Measurements from ENCODE around the gene RNF186. TPM values are rescaled to one million over a fixed set of nuclear protein-coding genes. Genes with fewer than 3 reads are reported as not detected.
"Not testable (repeated sequence)": the region's sequence is repeated elsewhere in the genome, so short reads cannot be mapped to it uniquely, and the experiment has no call there.

Gene RNF186
- total RNA-seq, 1 donor from 2014 or later: 0.60 TPM

GRCh38 chr1:19798486-19799229, 16.4 kb downstream of the RNF186 start:
- peak; percentile 45 for ATAC-seq
- peak; percentile 51 for DNase-seq (ENCODE audit: low spot score)

GRCh38 chr1:19797827-19798226, 17.3 kb downstream of the RNF186 start:
- ATAC-seq (no peak), DNase-seq (ENCODE audit: low spot score) (no peak)

GRCh38 chr1:19794583-19794982, 20.5 kb downstream of the RNF186 start:
- DNase-seq (ENCODE audit: low spot score) (no peak), ATAC-seq (no peak)

- DNase-seq (ENCODE audit: low spot score): no peak
- ATAC-seq: no peak
Observed at GRCh38 chr1:19793360-19794046, 21.6 kb downstream of the RNF186 start.

- ATAC-seq: no peak
- DNase-seq (ENCODE audit: low spot score): no peak
Observed at GRCh38 chr1:19792237-19793002, 22.7 kb downstream of the RNF186 start.

GRCh38 chr1:19790061-19790975, 24.8 kb downstream of the RNF186 start:
- not testable (repeated sequence) for DNase-seq (ENCODE audit: low spot score); ATAC-seq

- ATAC-seq (no peak), DNase-seq (ENCODE audit: low spot score) (no peak)
Observed at GRCh38 chr1:19786988-19787423, 28.1 kb downstream of the RNF186 start.

GRCh38 chr1:19785660-19786059, 29.4 kb downstream of the RNF186 start:
- ATAC-seq: no peak
- DNase-seq (ENCODE audit: low spot score): no peak

- ATAC-seq: no peak
- DNase-seq (ENCODE audit: low spot score): no peak
Observed at GRCh38 chr1:19780267-19780877, 34.7 kb downstream of the RNF186 start.

GRCh38 chr1:19776933-19777332, 38.1 kb downstream of the RNF186 start:
- DNase-seq (ENCODE audit: low spot score): no peak
- ATAC-seq: no peak

- DNase-seq (ENCODE audit: low spot score): no peak
- ATAC-seq: no peak
Observed at GRCh38 chr1:19776287-19776686, 38.8 kb downstream of the RNF186 start.

- ATAC-seq (no peak), DNase-seq (ENCODE audit: low spot score) (no peak)
Observed at GRCh38 chr1:19775831-19776230, 39.3 kb downstream of the RNF186 start.

GRCh38 chr1:19775317-19775716, 39.8 kb downstream of the RNF186 start:
- DNase-seq (ENCODE audit: low spot score) (no peak), ATAC-seq (no peak)

GRCh38 chr1:19774180-19774785, 40.8 kb downstream of the RNF186 start:
- ATAC-seq (no peak), DNase-seq (ENCODE audit: low spot score) (no peak)

GRCh38 chr1:19773485-19773884, 41.6 kb downstream of the RNF186 start:
- DNase-seq (ENCODE audit: low spot score) (no peak), ATAC-seq (no peak)

- ATAC-seq (no peak), DNase-seq (ENCODE audit: low spot score) (no peak)
Observed at GRCh38 chr1:19772053-19772452, 43.0 kb downstream of the RNF186 start.

- no peak for ATAC-seq
- DNase-seq (ENCODE audit: low spot score): no peak
Observed at GRCh38 chr1:19771350-19771749, 43.7 kb downstream of the RNF186 start.

- ATAC-seq (no peak), DNase-seq (ENCODE audit: low spot score) (no peak)
Observed at GRCh38 chr1:19770436-19771190, 44.5 kb downstream of the RNF186 start.
